ENCODE results near the gene ITGAD.
A peak's percentile ranks its signal among the peaks of the same experiment; 100 is the strongest.
"Not testable (repeated sequence)": the region's sequence is repeated elsewhere in the genome, so short reads cannot be mapped to it uniquely, and the experiment has no call there.

Gene ITGAD

DNA sequence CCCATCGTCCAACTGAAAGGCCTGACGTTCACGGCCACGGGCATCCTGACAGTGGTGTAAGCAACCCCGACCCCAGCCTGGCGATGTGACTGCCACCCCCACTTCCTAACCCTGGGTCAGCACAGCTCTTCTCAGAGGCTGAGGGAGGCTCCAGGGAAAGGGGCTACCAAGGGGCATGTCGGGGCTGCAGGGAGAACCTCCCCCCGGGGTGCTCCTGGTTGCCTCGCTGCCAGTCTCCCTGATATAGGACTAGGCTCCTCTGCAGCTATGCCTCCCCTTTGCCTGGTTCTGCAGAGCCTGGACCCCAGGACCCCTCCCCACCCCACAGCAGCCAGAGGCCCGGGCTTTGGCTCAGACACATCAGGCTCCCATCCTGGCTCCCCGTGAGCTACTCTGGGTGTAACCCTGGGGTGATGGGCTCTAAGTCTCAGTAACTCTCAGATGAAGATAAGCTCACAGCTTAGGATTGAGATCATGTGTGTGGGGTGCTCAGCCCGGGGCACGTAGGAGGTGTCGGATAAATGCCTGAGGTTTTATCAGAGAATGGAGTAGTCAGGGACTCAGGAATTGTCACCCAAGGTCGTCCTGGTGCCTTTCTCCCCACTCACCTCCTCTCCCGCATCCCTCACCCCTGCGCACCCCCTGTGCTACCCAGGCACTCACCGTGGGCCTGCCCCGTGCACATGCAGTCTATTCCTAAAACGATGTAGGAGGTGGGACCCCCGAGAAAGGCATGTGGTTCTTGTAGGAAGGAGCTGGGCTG is 10.6 kb downstream of the ITGAD start:
- DNase-seq (ENCODE audit: low read depth, low spot score): no peak

DNA sequence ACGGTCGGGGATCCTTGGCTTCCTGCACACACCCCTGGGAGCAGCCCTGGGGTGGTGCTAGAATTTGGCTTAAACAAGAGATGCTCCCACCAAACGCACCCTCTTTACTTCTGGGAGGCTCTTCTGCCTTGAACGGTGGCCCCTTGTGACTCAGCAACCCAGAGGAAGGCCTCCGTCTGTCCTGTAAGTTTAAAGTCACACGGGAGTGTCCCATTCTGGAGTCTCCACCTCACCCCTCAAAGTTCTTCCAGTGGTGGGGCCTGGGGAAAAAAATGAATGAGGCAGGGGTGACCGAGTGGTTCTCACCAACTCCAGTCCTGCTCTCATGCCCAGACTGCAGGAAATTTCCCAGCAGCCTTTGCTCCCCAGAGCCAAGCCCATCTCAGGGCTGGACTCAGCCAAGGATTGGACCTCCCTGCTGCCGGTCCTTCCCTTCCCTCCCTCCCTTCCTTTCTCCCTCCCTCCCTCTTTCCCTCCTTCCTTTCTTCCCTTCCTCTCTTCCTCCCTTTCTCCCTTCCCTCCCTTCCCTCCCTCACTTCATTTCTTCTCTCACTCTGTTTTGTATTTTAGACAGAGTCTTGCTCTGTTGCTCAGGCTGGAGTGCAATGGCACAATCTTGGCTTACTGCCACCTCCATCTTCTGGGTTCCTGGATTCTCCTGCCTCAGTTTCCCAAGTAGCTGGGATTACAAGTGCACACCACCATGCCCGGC is 11.4 kb downstream of the ITGAD start:
- DNase-seq (ENCODE audit: low read depth, low spot score): no peak

DNA sequence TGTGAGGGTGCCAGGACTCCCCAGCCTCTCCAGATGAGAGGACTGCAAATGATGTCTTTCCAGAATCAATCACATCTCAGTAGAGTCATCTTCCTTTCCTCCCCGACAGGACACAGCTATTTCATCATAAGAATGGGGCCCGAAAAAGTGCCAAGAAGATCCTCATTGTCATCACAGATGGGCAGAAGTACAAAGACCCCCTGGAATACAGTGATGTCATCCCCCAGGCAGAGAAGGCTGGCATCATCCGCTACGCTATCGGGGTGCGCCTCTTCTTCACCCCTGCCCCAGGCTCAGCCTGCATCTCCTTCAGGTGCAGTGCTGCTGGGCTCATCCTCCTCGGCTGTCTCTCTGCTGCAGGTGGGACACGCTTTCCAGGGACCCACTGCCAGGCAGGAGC is 14.3 kb downstream of the ITGAD start:
- DNase-seq (ENCODE audit: low read depth, low spot score): no peak

DNA sequence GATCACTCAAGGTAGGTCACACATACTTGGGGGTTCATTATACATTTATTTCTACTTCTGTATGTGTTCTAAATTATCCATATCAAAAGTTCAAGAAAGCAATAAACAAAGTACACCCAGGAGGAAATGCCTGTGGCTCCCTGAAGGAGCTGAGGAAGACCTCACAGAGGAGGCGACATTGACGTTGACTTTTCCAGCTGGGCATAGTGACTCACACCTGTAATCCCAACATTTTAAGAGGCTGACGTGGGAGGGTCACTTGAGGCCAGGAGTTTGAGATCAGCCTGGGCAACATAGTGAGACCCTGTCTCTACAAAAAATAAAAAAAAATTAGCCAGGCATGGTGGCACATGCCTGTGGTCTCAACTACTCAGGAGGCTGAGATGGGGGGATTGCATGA is 16.3 kb downstream of the ITGAD start:
- DNase-seq (ENCODE audit: low read depth, low spot score): no peak

DNA sequence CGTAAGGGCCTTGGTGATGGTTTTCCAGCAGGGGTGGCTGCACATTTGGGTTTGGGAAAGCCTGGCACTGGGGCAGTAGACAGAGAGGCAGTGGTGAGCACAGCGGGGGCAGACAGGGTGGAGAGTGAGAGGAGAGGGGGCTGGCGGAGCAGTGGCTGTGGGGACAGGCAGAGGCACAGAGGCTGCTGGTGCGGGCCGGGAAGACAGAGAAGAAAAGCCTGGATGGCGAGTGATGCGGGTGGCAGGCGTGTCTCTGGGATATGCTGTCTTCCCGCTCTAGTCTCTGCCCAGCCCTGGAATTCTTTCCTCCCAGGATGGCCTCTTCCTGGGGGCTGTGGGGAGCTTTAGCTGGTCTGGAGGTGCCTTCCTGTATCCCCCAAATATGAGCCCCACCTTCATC is 16.9 kb downstream of the ITGAD start:
- DNase-seq (ENCODE audit: low read depth, low spot score): no peak

DNA sequence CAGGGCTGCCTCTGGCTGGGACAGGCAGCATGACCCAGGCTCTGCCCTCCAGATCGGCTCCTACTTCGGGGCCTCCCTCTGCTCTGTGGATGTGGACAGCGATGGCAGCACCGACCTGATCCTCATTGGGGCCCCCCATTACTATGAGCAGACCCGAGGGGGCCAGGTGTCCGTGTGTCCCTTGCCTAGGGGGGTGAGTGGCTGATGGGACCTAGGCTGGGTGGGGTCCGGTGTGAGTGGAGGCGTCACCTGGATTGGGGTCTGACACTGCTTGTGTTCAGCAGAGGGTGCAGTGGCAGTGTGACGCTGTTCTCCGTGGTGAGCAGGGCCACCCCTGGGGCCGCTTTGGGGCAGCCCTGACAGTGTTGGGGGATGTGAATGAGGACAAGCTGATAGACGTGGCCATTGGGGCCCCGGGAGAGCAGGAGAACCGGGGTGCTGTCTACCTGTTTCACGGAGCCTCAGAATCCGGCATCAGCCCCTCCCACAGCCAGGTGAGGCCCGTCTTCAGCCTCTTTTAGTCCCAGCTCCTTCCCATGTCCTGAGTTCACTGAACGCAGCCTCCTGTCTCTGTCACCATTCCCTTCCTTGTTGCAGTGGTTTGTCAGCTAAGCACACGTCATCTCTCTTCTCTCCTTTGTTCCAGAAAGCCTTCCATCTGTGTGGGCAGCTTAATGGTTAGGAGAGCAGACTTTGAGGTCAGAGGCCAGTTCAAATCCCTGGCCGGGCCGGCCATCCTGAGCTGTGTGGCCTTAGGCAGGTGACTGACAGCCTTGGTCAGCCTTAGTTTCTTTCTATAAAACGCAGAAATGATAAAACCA is 18.1 kb downstream of the ITGAD start:
- DNase-seq (ENCODE audit: low read depth, low spot score): no peak

DNA sequence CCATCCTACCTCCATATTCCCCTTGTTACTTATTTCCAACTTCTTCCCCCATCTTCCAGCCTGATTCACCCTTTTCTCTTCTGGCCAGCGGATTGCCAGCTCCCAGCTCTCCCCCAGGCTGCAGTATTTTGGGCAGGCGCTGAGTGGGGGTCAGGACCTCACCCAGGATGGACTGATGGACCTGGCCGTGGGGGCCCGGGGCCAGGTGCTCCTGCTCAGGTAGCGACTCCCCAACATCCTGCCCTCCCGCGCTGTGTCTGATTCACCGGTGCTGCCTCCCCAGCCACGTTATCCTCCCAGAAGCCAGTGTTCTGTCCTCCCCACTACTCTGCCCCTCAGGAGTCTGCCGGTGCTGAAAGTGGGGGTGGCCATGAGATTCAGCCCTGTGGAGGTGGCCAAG is 19.6 kb downstream of the ITGAD start:
- no peak for DNase-seq (ENCODE audit: low read depth, low spot score)

DNA sequence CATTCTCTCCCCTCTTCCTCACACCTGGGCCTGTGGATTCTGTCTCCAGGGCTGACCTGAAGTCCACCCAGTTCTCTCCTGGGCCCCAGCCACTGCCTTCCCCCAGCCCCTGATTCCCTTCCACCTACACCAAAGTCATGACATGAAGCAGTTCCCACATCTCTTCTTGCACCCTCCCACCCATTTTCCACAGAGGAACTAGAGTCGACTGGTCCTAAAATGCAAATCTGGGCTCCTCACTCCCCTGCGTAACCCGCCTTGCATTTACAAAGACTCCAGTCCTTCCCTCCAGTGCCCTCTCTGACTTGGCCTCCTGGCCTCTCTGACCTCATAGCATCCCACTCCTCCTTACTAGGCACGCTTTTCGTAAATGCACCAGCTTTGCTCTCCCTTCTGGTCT is 20.2 kb downstream of the ITGAD start:
- DNase-seq (ENCODE audit: low read depth, low spot score): no peak

DNA sequence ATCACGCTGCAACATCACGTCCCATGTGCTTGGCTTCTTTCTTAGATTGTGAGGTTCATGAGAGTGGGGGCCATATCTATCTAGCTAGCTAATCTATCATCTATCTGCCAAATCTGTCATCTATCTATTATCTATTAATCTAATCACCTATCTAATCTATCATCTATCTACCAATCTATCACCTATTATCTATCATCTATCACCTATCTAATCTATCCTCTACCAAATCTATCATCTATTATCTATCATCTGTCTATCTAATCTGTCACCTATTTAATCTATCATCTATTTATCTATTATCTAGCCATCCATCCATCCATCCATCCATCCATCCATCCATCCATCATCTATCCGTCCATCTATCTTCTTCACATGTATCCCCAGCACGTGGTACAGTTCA is 20.8 kb downstream of the ITGAD start:
- DNase-seq (ENCODE audit: low read depth, low spot score): no peak

DNA sequence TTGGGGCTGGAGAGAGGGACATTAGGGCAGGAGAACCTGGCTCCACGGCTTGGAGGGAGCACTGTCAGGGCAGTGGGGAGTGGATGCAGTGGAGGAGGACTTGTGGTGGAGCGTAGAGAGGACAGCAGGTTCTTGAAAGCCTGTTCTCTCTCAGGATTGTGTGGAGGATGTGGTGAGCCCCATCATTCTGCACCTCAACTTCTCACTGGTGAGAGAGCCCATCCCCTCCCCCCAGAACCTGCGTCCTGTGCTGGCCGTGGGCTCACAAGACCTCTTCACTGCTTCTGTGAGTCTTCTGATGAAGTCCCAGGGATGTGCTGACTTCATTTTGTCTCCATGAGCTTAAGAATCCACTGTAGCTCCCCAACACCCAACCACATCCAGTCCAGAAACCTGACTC is 21.6 kb downstream of the ITGAD start:
- DNase-seq (ENCODE audit: low read depth, low spot score): no peak

DNA sequence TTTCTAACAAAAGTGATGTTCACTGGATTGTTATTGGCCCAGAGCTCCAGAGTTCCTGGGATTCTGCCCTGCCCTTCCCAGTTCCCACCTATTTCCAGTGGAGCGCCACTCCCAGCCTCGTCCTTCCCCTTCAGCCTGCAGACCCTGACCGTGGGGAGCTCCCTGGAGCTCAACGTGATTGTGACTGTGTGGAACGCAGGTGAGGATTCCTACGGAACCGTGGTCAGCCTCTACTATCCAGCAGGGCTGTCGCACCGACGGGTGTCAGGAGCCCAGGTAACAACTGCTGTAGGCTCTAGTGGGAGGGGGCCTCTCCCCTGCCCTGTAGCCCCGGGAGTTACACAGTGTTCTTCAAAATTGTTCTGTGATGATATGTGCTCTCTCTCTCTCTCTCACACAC is 23.2 kb downstream of the ITGAD start:
- DNase-seq (ENCODE audit: low read depth, low spot score): no peak

DNA sequence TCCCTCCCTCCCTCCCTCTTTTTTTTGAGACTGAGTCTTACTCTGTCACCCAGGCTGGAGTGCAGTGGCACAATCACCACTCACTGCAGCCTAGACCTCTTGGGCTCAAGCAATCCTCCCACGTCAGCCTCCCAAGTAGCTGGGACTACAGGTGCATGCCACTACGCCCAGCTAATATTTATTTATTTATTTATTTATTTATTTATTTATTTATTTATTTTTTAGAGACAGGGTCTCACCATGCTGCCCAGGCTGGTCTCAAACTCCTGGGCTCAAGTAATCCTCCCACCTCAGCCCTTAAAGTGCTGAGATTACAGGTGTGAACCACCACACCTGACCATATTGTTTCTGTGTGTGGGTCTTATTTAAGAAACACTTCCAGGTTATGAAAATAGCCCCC is 23.9 kb downstream of the ITGAD start:
- DNase-seq (ENCODE audit: low read depth, low spot score): not testable (repeated sequence)

DNA sequence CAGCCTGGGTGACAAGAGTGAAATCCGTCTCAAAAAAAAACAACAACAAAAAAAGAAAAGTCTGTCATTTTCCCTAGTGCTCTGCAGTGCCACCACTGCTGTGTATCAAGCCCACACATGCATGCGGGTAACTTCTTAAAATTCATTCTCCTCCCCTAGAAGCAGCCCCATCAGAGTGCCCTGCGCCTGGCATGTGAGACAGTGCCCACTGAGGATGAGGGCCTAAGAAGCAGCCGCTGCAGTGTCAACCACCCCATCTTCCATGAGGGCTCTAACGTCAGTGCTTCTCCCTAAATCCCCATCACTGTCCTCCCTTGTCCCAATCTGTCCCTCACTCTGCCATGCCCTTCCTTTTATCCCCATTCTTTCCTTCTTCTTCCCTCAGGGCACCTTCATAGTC is 24.8 kb downstream of the ITGAD start:
- DNase-seq (ENCODE audit: low read depth, low spot score): no peak

DNA sequence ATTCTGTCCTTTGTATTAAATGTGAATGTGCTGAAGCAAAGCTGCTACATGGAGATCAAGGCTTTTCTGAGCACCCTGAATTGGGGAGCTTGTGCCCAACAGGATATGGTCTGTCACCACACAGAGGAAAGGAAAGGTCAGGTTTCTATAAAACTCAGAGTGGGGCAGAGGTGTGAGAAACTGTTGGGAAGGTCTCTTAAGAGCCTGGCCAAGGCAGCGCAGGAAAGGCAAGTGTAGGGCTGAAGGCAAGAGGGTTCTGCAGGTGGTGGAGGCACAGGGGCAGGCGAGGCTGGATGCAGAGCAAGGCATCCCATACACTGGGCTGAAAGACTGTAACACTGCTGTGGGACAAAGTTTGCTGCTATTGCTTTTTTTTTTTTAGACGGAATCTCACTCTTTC is 26.9 kb downstream of the ITGAD start:
- no peak for DNase-seq (ENCODE audit: low read depth, low spot score)

DNA sequence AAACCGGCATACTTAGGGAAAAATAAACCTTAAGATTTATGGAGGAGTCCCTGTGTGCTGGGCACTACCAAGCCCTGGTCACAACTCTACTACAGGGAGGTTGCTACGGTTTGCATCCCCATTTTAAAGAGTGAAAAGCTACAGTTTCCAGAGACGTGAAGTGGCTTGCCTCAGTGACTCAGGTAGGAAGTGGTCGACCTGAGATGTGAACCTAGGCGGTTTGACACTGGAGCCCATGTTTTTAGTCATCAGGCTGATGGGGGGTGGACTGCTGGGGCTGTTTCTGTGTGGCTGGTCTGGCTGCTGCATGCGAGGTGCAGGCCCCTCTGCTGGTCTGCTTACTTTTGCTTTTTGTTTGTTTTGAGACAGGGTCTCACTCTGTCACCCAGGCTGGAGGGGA is 28.5 kb downstream of the ITGAD start:
- peak; percentile 10 for DNase-seq (ENCODE audit: low read depth, low spot score)

DNA sequence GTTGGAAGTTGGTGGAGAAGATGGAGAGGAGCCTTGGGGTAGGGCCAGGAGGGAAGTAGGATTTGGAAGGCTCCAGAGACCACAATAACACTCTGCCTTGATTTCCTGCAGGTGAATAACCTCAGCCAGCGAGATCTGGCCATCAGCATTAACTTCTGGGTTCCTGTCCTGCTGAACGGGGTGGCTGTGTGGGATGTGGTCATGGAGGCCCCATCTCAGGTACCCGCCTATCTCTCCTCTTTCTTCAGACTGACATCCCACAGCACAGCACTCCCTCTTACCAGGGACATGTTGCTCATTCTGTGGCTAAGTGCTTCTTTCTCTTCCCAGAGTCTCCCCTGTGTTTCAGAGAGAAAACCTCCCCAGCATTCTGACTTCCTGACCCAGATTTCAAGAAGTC is 30.1 kb downstream of the ITGAD start:
- no peak for DNase-seq (ENCODE audit: low read depth, low spot score)

DNA sequence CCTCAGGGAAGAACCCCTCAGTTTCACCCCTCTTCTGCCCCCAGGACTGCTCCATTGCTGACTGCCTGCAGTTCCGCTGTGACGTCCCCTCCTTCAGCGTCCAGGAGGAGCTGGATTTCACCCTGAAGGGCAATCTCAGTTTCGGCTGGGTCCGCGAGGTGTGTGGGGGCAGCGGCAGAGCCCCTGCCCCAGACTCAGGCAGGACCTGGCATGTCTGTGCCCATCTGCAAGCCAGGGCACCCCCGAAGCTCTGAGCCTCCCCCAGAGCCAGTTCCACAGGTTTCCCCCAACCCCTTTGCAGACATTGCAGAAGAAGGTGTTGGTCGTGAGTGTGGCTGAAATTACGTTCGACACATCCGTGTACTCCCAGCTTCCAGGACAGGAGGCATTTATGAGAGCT is 30.7 kb downstream of the ITGAD start:
- no peak for DNase-seq (ENCODE audit: low read depth, low spot score)

DNA sequence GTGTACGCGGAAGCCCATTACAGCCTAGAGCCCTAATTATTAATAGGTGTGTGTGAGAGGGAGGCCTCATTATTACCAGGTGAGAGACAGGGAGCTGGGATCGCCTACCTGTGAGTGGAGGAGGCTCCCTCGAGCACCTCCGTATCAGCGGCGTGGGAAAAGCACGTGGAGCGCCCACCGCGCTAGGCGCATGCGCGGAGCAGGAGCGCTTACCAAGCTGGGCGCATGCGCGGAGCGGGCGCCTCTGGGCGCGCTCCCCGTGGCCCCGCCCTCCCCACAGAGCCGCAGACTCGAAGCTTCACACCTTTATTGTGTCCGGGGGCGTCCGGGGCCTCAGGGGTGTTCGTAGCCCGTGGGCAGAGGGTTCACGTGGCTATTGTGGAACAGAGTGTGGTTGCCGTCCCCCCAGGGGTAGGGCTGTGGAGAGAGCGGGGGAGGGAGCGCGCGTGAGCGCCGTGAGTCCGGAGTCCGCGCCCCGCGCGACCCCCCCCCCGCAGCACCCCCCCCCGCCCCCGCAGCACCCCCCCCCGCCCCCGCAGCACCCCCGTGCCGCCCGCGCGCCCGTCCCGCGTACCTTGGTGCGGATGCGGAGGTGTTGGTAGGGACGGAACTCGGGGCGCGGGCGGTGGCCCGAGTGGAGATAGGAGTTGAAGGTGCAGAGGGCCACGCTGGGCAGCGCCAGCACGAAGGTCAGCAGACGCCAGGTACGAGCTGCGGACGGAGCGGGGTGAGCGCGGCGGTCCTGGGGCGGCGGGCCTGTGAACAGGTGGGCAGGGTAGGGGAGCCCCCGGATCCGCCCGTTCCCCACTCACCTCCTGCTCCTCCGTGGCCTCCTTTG is 34.5 kb downstream of the ITGAD start:
- DNase-seq (ENCODE audit: low read depth, low spot score): peak; percentile 14

DNA sequence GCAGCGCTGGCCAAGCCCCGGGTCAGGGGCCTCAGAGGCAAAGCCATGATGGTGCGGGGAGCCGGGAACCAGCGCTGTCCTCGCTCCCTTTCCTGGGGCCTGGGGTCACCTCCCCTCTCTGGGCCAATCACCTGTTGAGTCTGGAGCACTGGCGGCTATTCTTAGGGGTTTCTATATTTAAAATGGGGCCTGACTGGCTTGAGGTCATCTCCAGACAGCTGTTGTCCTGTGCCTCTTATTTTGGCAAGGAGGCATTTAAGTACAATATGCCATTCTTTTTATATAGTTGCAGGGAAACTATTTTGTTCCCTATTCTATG is 35.1 kb downstream of the ITGAD start, which contains the start of gene COX6A2:
Gene COX6A2, minus strand, starts transcription at position 82 of the 319 bp plus-strand sequence. Its CDS starts 35 bp downstream, at position 47.
- DNase-seq (ENCODE audit: low read depth, low spot score): no peak

DNA sequence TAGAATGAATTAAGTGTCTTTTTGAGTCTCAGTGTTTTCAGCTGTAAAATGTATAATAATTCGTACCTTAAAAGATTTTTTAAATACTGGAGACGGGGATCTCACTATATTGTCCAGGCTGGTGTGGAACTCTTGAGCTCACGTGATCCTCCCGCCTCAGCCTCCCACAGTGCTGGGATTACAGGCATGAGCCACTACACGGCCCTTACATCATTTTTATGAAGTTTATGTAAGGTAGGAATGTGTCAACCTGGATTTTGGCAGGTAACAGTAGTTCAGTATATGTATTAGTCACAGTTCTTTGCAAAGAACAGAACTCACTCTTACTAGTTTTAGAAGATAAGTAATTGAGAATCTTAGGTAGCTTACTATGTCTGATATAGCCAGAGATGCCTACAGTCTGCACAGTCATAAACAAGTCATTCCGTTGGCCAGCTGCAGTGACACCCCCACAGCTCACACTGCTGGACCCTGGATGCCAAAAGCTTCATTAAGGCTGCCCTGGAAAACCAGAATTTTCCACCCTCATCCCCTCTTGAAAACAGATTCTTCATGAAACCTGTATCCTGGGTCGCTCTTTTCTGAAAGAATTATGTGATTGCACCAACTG is 35.6 kb downstream of the ITGAD start:
- no peak for DNase-seq (ENCODE audit: low read depth, low spot score)

DNA sequence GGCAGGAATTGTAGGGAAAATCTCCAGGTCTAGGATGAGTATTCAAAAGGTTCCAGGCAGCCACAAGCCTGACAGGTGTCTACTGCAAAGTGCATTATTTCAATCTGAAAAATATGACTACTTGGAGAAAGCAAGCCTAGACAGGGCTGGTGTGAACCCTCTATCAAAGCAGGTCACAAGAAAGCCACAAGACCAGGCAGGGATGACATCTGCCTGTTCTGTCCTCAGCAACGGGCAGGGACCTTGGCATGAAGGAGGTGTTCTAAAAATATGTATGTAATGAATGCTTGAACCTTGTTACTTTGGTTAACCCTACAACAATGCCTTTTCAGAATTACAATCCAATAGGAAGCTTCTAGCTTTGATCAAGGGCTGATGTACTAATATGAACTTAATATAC is 36.2 kb downstream of the ITGAD start:
- no peak for DNase-seq (ENCODE audit: low read depth, low spot score)

All from activated naive CD8-positive, alpha-beta T cell treated with anti-CD3 and anti-CD28 coated beads, Interleukin-2, amount 50 U/mL, for 16 hours (primary cell).